Natural killer cell (primary cell): Measurements from ENCODE around the gene EHD4. TPM values are rescaled to one million over a fixed set of nuclear protein-coding genes. Genes with fewer than 3 reads are reported as not detected.

ENCODE experiments used
- ATAC-seq, 3 donors: fragments of 150-1000 bp in 2 of 3; fragments of 200-7000 bp in 1 of 3; cut with Tn5 transposase; 1 replicate in 1 of 3; 2 replicates in 2 of 3; pipeline ENCODE4 v1.10.0; 2021; ENCODE audit warnings: mild to moderate bottlenecking in 2 of 3, moderate library complexity in 2 of 3
- DNase-seq, 2 donors: peaks; one replicate each; pipeline versions ENCODE4 v3.0.0 to v3.0.0-alpha.2; 2013 to 2021; ENCODE audit warnings: mixed read lengths in 1 of 2
- H3K27ac ChIP-seq: one replicate; pipeline ENCODE4 v1.5.1; 2013; ENCODE audit warnings: mild to moderate bottlenecking, low read length
- H3K27me3 ChIP-seq: one replicate; pipeline ENCODE4 v1.6.1; 2013; ENCODE audit warnings: low read length; ENCODE audit not compliant: control insufficient read depth, insufficient read depth
- H3K36me3 ChIP-seq: one replicate; pipeline ENCODE4 v1.6.1; 2013; ENCODE audit warnings: low read length; ENCODE audit not compliant: control insufficient read depth, insufficient read depth
- H3K4me1 ChIP-seq: one replicate; pipeline ENCODE4 v1.6.1; 2013; ENCODE audit warnings: low read length; ENCODE audit not compliant: control insufficient read depth, insufficient read depth
- H3K4me3 ChIP-seq: one replicate; pipeline ENCODE4 v1.5.1; 2013; ENCODE audit warnings: low read length
- H3K9me3 ChIP-seq: one replicate; pipeline ENCODE4 v1.6.1; 2013; ENCODE audit warnings: low read length; ENCODE audit not compliant: control insufficient read depth, insufficient read depth
- H3K27ac Mint-ChIP-seq, 2 donors: one replicate each; pipeline ENCODE4 v1.8.0; 2022; ENCODE audit warnings: mild to moderate bottlenecking in 2 of 2, mixed read lengths in 2 of 2, moderate library complexity in 1 of 2
- H3K27me3 Mint-ChIP-seq, 2 donors: one replicate each; pipeline ENCODE4 v1.8.0; 2022; ENCODE audit warnings: low read depth in 2 of 2, mixed read lengths in 2 of 2
- H3K36me3 Mint-ChIP-seq: one replicate; pipeline ENCODE4 v1.8.0; 2022; ENCODE audit warnings: mixed read lengths
- H3K4me1 Mint-ChIP-seq, 2 donors: one replicate each; pipeline ENCODE4 v1.8.0; 2022; ENCODE audit warnings: mixed read lengths in 2 of 2
- H3K4me3 Mint-ChIP-seq: one replicate; pipeline ENCODE4 v1.8.0; 2022; ENCODE audit warnings: mild to moderate bottlenecking, moderate library complexity, mixed read lengths
- H3K9me3 Mint-ChIP-seq, 2 donors: one replicate each; pipeline ENCODE4 v1.8.0; 2022; ENCODE audit warnings: mixed read lengths in 2 of 2
- CTCF ChIP-seq: fragments of 200-600 bp; IDR thresholded peaks from one replicate; pipeline ENCODE4 v1.8.0; 2022; ENCODE audit warnings: antibody characterized with exemption
- WGBS: methylation state at CpG from one replicate; pipeline ENCODE4 v1.1.7; 2013; ENCODE audit warnings: missing lambda C conversion rate; ENCODE audit not compliant: insufficient coverage; 5-methylcytosine and 5-hydroxymethylcytosine counted together
- intact Hi-C: fragments of 100-400 bp; cut with micrococcal nuclease; formaldehyde crosslinking; loops from one replicate; pipeline ENCODE4 v1.14.2; 2022
- total RNA-seq, 4 donors: library from RNA; stranded (reverse); fragments of 120-200 nt in 1 of 4; gene quantifications; one replicate each; pipeline versions ENCODE4 v1.2.3 to v1.2.4, GENCODE V29; 2013 to 2022

EHD4 gene
- total RNA-seq, 3 donors from 2014 or later (not counting 1 experiment from before 2014, with no cell fraction given): 28.4 to 34.6 (median 31.7) TPM

- Histone ChIP-seq H3K27me3 (no peaks in the 10 kb centered on the region), H3K4me3 (no peak overlapping the region), H3K27ac (no peak overlapping the region), H3K36me3 (peaks cover 5% of the 10 kb centered on the region), H3K4me1 (no peaks in the 10 kb centered on the region), H3K9me3 (no peaks in the 10 kb centered on the region)
- H3K4me1 Mint-ChIP-seq: peaks cover 0 to 6% of the 10 kb centered on the region in 2 donors
- no peaks in the 10 kb centered on the region for H3K9me3 Mint-ChIP-seq
- H3K4me3 Mint-ChIP-seq: no peak overlapping the region
- intact Hi-C loops: no loop called here
- no peak overlapping the region for H3K27ac Mint-ChIP-seq
- WGBS: 94% methylated on average over 11 of the region's 11 CpGs
- no peaks in the 10 kb centered on the region for H3K27me3 Mint-ChIP-seq
- H3K36me3 Mint-ChIP-seq: no peaks in the 10 kb centered on the region
- no peak for DNase-seq
- peak in 1 of 3 donors; percentile 12 for ATAC-seq
- TF ChIP-seq CTCF: no peak
Measured at GRCh38 chr15:41945731-41946130, 26.6 kb downstream of the EHD4 start.

- no peak for ATAC-seq
- Mint-ChIP-seq H3K9me3 (no peaks in the 10 kb centered on the region), H3K27ac (no peak overlapping the region), H3K27me3 (no peaks in the 10 kb centered on the region), H3K4me3 (no peak overlapping the region), H3K4me1 (peaks cover 0 to 11% of the 10 kb centered on the region in 2 donors), H3K36me3 (no peaks in the 10 kb centered on the region)
- Histone ChIP-seq H3K36me3 (peaks cover 5% of the 10 kb centered on the region), H3K27me3 (no peaks in the 10 kb centered on the region), H3K4me3 (no peak overlapping the region), H3K4me1 (no peaks in the 10 kb centered on the region), H3K9me3 (no peaks in the 10 kb centered on the region), H3K27ac (no peak overlapping the region)
- WGBS: 94% methylated on average over 6 of the region's 6 CpGs
- DNase-seq: no peak
- no peak for TF ChIP-seq CTCF
- intact Hi-C loops: no loop called here
Measured at GRCh38 chr15:41945221-41945620, 27.1 kb downstream of the EHD4 start.

- H3K4me1 Mint-ChIP-seq: peaks cover 0 to 11% of the 10 kb centered on the region in 2 donors
- Histone ChIP-seq H3K9me3 (no peaks in the 10 kb centered on the region), H3K4me3 (no peak overlapping the region), H3K27me3 (no peaks in the 10 kb centered on the region), H3K36me3 (peaks cover 5% of the 10 kb centered on the region), H3K27ac (no peak overlapping the region), H3K4me1 (peaks cover 3% of the 10 kb centered on the region)
- 94% methylated on average over 7 of the region's 8 CpGs for WGBS
- DNase-seq (no peak), ATAC-seq (no peak)
- no peak overlapping the region for H3K27ac Mint-ChIP-seq
- no peaks in the 10 kb centered on the region for H3K9me3 Mint-ChIP-seq
- intact Hi-C loops: no loop called here
- no peaks in the 10 kb centered on the region for H3K36me3 Mint-ChIP-seq
- TF ChIP-seq CTCF: no peak
- no peaks in the 10 kb centered on the region for H3K27me3 Mint-ChIP-seq
- H3K4me3 Mint-ChIP-seq: no peak overlapping the region
Measured at GRCh38 chr15:41944313-41944940, 27.9 kb downstream of the EHD4 start.
